ENCODE data around the gene EIF4G3. TPM values are rescaled to one million over a fixed set of nuclear protein-coding genes. Genes with fewer than 3 reads are reported as not detected.

Gene EIF4G3
- total and polyA plus RNA-seq, 2 donors (not counting 3 experiments of a cell fraction or from before 2014, with no cell fraction given): 40.7 to 78.5 TPM

DNA sequence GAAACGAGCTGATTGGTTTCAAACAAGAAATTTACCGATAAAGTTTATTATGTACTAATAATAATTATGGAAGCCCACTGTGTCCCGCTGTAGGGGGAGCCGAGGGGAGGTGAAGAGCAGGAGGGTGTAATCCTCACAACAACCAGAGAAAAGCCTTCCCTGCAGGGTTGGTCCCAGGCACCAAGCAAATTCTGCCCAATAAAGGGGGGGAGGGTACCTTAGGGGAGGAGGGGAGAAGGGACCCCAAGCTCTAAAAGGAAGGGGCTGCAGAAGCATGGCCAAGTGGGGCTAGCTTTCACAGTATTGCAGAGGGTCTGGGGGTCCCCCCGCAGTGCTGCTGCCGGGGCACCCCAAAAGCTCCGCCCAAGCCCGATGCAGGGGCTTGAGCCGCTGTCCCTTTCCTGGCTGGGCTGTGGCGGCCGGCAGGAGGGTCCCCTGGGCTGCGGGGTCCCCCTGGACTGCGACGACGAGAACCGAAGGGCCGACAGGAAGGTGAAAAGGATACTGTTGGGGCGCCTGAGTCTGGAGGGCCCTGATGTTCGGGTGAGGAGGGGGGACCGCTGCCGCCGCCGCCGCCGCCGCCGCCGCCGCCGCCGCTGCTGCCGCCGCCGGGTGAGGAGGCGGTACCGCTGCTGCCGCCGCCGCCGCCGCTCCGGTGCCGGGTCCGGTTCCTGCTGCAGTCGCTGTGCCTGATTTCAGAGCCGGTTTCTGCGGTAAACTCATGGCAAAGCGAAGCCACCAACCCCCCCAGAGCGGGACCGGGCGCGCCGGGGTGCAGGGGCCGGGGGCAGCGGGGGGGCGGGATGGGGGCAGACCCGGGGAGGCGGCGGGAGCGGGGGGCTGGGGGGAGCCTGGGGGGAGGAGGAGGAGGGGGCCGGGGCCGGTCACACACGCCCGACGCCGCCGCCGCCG lies 771 bp downstream of the EIF4G3 start:
- H3K4me2 ChIP-seq (ENCODE audit: insufficient read depth, low read length): peak overlapping the region; percentile 99
- H3K9me3 ChIP-seq (replicated peaks; ENCODE audit: control insufficient read depth, insufficient read depth, low read length): no peaks in the 10 kb centered on the region
- POLR2A ChIA-PET: interaction anchor here (0.5 kb wide), 1 partner anchor 408 kb away, joined by 3 read pairs; no protein-coding TSS in a partner anchor
- peak overlapping the region; percentile 86 for H3K27ac ChIP-seq (ENCODE audit: insufficient read depth, low read depth, low read length)
- H3K4me3 ChIP-seq (replicated peaks in 1 of 3; ENCODE audit: insufficient read depth in 1 of 3, low read depth in 1 of 3, low read length in 3 of 3): peak overlapping the region; percentile 84 to 100 (median 94)
- DNase-seq (ENCODE audit: low read depth, low spot score) (peak; percentile 51), FAIRE-seq (no peak)
- H3K36me3 ChIP-seq (ENCODE audit: control insufficient read depth in 2 of 2, extremely low read depth in 1 of 2, insufficient read depth in 2 of 2, low read length in 2 of 2): no peaks in the 10 kb centered on the region
- peak overlapping the region; percentile 7 for H2AFZ ChIP-seq (ENCODE audit: low read depth, low read length)
- dilution Hi-C loops (cut with MboI; ENCODE audit: extremely low pct_ligation_motif_present, low sequenced_read_pairs): no loop called here
- no peaks in the 10 kb centered on the region for H3K27me3 ChIP-seq (ENCODE audit: control insufficient read depth in 2 of 2, insufficient read depth in 2 of 2, low read length in 2 of 2)
- TF ChIP-seq POLR2AphosphoS5 (IDR thresholded peaks at IDR 0.05; ENCODE audit: insufficient read depth, low read depth, low read length) (peak; percentile 9), FOS (IDR thresholded peaks at IDR 0.05; ENCODE audit: borderline replicate concordance, insufficient read depth, low read length) (no peak), GATA2 (IDR thresholded peaks at IDR 0.05; ENCODE audit: insufficient read depth, insufficient read length, low read depth, low read length) (no peak)
- H3K9ac ChIP-seq (replicated peaks; ENCODE audit: extremely low read depth, insufficient read depth, low read length): peak overlapping the region; percentile 94
- intact Hi-C loops (cut with micrococcal nuclease): loop anchor here (2.0 to 5.0 kb wide), 3 partner anchors 27 to 389 kb away; partner anchors contain the start of gene HP1BP3
- BruUV-seq (replicated peaks): no TSS peak
- H4K20me1 ChIP-seq (replicated peaks; ENCODE audit: control insufficient read depth, extremely low read depth, insufficient read depth, low read length): peaks cover 10% of the 10 kb centered on the region
- H3K4me1 ChIP-seq (ENCODE audit: control insufficient read depth, extremely low read depth, insufficient read depth, low read length): peaks cover 12% of the 10 kb centered on the region
- no peaks in the 10 kb centered on the region for H3K9me1 ChIP-seq (replicated peaks; ENCODE audit: control insufficient read depth, extremely low read depth, insufficient read depth, low read length)
- peaks cover 52% of the 10 kb centered on the region for H3K79me2 ChIP-seq (ENCODE audit: control insufficient read depth, insufficient read depth, low read length)
- CTCF ChIA-PET: interaction anchor here (1.3 to 2.3 kb wide), 2 partner anchors 19 to 195 kb away, joined by 3 to 17 read pairs; no protein-coding TSS in a partner anchor

GRCh38 chr1:21175324-21175669 lies 1.4 kb downstream of the EIF4G3 start:
- peak overlapping the region; percentile 84 to 100 (median 94) for H3K4me3 ChIP-seq (replicated peaks in 1 of 3; ENCODE audit: insufficient read depth in 1 of 3, low read depth in 1 of 3, low read length in 3 of 3)
- DNase-seq (ENCODE audit: low read depth, low spot score) (no peak), FAIRE-seq (peak; percentile 77)
- dilution Hi-C loops (cut with MboI; ENCODE audit: extremely low pct_ligation_motif_present, low sequenced_read_pairs) (no loop called here), intact Hi-C loops (cut with micrococcal nuclease) (loop anchor here (2.0 to 5.0 kb wide), 2 partner anchors 152 to 388 kb away; partner anchors contain the start of gene HP1BP3)
- H4K20me1 ChIP-seq (replicated peaks; ENCODE audit: control insufficient read depth, extremely low read depth, insufficient read depth, low read length): peaks cover 10% of the 10 kb centered on the region
- POLR2A ChIA-PET: no interaction called here
- no peak overlapping the region for H2AFZ ChIP-seq (ENCODE audit: low read depth, low read length)
- H3K9me1 ChIP-seq (replicated peaks; ENCODE audit: control insufficient read depth, extremely low read depth, insufficient read depth, low read length): no peaks in the 10 kb centered on the region
- peak overlapping the region; percentile 94 for H3K9ac ChIP-seq (replicated peaks; ENCODE audit: extremely low read depth, insufficient read depth, low read length)
- peak overlapping the region; percentile 86 for H3K27ac ChIP-seq (ENCODE audit: insufficient read depth, low read depth, low read length)
- peaks cover 59% of the 10 kb centered on the region for H3K79me2 ChIP-seq (ENCODE audit: control insufficient read depth, insufficient read depth, low read length)
- TSS peak; percentile 51 for BruUV-seq (replicated peaks)
- H3K36me3 ChIP-seq (ENCODE audit: control insufficient read depth in 2 of 2, extremely low read depth in 1 of 2, insufficient read depth in 2 of 2, low read length in 2 of 2): no peaks in the 10 kb centered on the region
- no peak for TF ChIP-seq FOS (IDR thresholded peaks at IDR 0.05; ENCODE audit: borderline replicate concordance, insufficient read depth, low read length)
- no peak for TF ChIP-seq MYC (IDR thresholded peaks at IDR 0.05; ENCODE audit: low read depth, low read length)
- no peak for TF ChIP-seq CTCF (IDR thresholded peaks at IDR 0.05; ENCODE audit: extremely low read depth in 1 of 2, insufficient read depth in 1 of 2, low read depth in 1 of 2, low read length in 2 of 2)
- TF ChIP-seq JUN (IDR thresholded peaks at IDR 0.05; ENCODE audit: borderline replicate concordance, insufficient read depth, insufficient read length, low read depth): no peak
- no peak for TF ChIP-seq POLR2A (IDR thresholded peaks at IDR 0.05; ENCODE audit: low read depth, low read length)
- TF ChIP-seq GATA2 (IDR thresholded peaks at IDR 0.05; ENCODE audit: insufficient read depth, insufficient read length, low read depth, low read length): no peak
- no peak for TF ChIP-seq POLR2AphosphoS5 (IDR thresholded peaks at IDR 0.05; ENCODE audit: insufficient read depth, low read depth, low read length)
- no peak for TF ChIP-seq MAX (IDR thresholded peaks at IDR 0.05; ENCODE audit: insufficient read depth, insufficient read length)
- no peak for TF ChIP-seq EZH2 (IDR thresholded peaks at IDR 0.05; ENCODE audit: borderline replicate concordance, low read depth, low read length, severe bottlenecking)
- no peaks in the 10 kb centered on the region for H3K27me3 ChIP-seq (ENCODE audit: control insufficient read depth in 2 of 2, insufficient read depth in 2 of 2, low read length in 2 of 2)
- no peaks in the 10 kb centered on the region for H3K9me3 ChIP-seq (replicated peaks; ENCODE audit: control insufficient read depth, insufficient read depth, low read length)
- peaks cover 12% of the 10 kb centered on the region for H3K4me1 ChIP-seq (ENCODE audit: control insufficient read depth, extremely low read depth, insufficient read depth, low read length)
- CTCF ChIA-PET: interaction anchor here (1.3 to 2.3 kb wide), 2 partner anchors 20 to 194 kb away, joined by 3 to 17 read pairs; no protein-coding TSS in a partner anchor
- peak overlapping the region; percentile 99 for H3K4me2 ChIP-seq (ENCODE audit: insufficient read depth, low read length)

All from endothelial cell of umbilical vein (primary cell).